Astrocyte of the hippocampus (primary cell): ENCODE data around the gene ATG4D.

Experiments used
- DNase-seq: peaks from one replicate; pipeline ENCODE4 v3.0.0; 2011; ENCODE audit warnings: low read depth, low spot score

The ATG4D gene

DNA sequence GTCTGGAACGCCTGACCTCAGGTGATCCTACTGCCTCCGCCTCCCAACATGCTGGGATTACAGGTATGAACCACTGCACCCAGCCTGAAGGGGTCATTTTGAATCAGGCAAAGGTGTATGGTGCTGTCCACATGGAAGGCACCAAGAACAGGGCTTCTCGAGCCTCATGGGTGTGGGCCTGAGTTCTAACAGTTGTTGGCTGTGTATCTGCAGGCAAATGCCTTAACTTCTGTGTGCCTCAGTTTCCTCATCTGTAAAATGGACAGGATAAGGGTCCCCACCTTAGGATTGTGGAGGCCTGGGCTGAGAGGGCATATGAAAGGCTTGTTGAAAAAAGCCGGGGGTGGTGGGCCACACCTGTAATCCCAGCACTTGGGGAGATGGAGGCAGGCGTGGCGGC, 34.2 kb downstream of the ATG4D start:
- DNase-seq, result no peak

- DNase-seq, result peak; percentile 94
Measured at GRCh38 chr19:10580979-10581631, 37.4 kb downstream of the ATG4D start.

DNA sequence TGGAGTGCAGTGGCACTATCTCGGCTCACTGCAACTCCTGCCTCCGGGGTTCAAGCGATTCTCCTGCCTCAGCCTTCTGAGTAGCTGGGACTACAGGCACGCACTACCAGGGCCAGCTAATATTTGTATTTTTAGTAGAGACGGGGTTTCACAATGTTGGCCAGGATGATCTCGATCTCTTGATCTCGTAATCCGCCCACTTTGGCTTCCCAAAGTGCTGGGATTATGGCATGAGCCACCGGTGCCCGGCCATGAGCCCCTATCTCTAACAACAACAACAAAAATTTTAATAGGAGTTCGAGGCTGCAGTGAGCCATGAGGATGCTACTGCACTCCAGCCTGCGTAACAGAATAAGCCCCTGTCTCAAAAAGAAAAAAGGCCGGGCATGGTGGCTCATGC, 38.4 kb downstream of the ATG4D start:
- DNase-seq, result no peak

DNA sequence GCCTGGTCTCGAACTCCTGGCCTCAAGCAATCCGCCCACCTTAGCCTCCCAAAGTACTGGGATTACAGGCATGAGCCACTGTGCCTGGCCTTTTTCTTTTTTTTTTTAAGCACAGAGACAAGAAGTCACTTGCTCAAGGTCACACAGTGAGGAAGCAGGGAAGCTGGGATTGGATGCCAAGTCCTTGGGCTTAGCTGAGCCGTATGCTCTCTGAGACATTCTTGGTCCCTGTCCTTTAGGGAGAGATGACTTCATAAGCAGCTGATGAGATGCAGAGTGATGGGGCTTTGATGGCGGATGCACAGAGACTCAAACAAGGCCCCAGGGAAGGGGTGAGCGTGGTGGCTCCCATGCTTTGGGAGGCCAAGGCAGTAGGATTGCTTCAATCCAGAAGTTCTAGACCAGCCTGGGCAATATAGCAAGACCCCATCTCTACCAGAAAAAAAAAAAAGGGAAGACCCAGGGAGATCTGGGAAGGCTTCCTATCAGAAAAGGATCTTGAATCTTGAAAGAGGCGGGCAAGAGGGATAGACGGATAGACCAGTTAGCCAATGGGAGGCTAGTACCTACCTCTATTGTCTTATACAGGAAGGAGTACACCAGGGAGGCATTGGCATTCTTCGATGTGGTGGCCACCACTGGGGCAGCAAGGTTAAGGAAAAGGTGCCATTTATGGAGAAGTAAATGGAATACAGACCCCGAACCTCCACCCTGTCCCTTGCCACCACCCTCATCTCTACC, 39.5 kb downstream of the ATG4D start:
- DNase-seq, result no peak

DNA sequence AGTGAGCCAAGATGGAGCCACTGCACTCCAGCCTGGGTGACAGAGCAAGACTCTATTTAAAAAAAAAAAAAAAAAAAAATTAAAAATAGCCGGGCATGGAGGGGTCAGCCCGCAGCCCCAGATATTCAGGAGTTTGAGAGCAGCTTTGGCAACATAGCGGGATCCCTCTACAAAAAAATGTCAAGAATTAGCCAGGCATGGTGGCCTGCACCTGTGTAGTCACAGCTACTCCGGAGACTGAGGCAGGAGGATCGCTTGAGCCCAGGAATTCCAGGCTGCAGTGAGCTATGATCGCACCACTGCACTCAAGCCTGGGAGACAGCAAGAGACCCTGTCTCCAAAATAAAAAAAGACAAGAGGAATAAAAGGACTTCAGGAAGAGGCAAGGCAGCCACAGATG, 42.7 kb downstream of the ATG4D start:
- DNase-seq, result no peak

- no peak for DNase-seq
Measured at GRCh38 chr19:10587022-10587838, 43.5 kb downstream of the ATG4D start, which contains the start of gene AP1M2. Gene AP1M2, minus strand, starts transcription at chr19:10587312. Its CDS starts 81 bp downstream, at chr19:10587231.

- no peak for DNase-seq
Measured at GRCh38 chr19:10587839-10588150, 44.1 kb downstream of the ATG4D start.

DNA sequence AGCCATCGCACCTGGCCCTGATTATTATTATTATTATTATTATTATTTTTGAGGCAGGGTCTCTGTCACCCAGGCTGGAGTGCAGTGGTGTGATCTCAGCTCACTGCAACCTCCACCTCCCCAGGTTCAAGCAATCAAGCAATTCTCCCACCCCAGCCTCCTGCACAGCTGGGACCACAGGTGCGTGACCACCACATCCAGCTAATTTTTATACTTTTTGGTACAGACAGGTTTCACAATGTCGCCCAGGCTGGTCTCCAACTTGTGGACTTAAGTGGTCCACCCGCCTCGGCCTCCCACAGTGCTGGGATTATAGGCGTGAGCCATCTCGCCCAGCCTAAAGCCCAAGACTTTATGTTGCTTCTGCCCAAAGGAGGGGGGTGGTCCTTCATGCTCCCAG, 49.4 kb downstream of the ATG4D start:
- no peak for DNase-seq

DNA sequence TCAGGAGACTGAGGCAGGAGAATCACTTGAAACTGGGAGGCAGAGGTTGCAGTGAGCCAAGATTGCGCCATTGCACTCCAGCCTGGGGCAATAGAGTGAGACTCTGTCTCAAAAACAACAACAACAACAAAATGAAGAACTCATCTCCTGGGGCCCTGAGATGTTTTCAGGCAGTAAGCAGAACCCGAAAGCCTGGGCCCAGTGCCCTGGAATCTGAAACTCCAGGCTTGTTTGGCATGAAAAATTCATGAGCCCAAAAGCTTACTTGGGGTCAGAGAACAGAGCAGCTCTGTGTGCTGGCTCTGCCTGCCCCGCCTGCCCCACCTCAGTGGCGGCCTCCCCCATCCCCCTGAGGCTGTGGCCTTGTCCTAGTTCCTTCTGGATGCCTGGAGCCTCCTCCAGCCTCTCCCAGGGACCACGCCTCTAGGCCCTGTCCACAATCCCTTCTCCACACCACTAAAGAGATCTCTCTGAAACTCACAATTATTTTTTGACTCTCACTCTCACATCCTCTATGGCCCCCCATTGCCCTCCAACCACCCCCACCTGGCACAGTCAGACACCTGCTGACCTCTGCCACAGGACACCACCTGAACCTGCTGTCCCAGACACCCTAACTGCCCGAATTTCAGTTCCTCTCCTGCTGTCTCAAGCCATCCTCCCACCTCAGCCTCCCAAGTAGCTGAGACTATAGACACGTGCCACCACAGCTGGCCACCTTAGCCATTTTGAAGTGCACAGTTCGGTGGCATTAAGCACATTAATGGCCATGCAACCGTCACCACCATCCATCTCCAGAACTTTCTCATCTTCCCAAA, 50.3 kb downstream of the ATG4D start:
- peak; percentile 71 for DNase-seq

- no peak for DNase-seq
Measured at GRCh38 chr19:10600149-10600548, 56.4 kb downstream of the ATG4D start.

DNA sequence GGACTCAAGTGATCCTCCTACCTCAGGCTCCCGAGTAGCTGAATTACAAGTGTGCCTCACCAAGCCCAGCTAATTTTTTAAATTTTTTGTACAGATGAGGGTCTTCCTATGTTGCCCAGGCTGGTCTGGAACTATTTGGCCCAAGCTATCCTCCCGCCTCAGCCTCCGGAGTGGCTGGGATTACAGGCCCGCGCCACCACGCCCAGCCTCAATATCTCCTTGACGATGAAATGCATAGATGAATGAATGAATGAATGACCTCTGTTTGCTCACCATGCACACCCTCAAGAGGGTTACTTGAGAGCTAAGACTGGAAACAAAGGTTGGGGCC, 58.3 kb downstream of the ATG4D start:
- DNase-seq, result no peak

- DNase-seq, result peak; percentile 87
Measured at GRCh38 chr19:10602330-10603083, 58.8 kb downstream of the ATG4D start.
